Hepatocyte (in vitro differentiated cells): ENCODE data around the gene P4HA3. TPM values are rescaled to one million over a fixed set of nuclear protein-coding genes. Genes with fewer than 3 reads are reported as not detected.

Source experiments
- DNase-seq: peaks from one replicate; pipeline ENCODE4 v3.0.0-alpha.2; 2016; ENCODE audit warnings: low spot score
- H2AFZ ChIP-seq: fragments of 200-600 bp; sonication (generic); 2 replicates; pipeline ENCODE4 v1.6.0; 2016; ENCODE audit warnings: antibody characterized with exemption, mild to moderate bottlenecking
- H3K27ac ChIP-seq: fragments of 200-600 bp; sonication (generic); 2 replicates; pipeline ENCODE4 v1.5.1; 2016; ENCODE audit warnings: mild to moderate bottlenecking
- H3K27me3 ChIP-seq: fragments of 200-600 bp; sonication (generic); 2 replicates; pipeline ENCODE4 v1.6.1; 2016
- H3K36me3 ChIP-seq: fragments of 200-600 bp; sonication (generic); replicated peaks from 2 replicates; pipeline ENCODE4 v1.5.1; 2016; ENCODE audit warnings: low read depth; ENCODE audit not compliant: insufficient read depth
- H3K4me1 ChIP-seq: fragments of 200-600 bp; sonication (generic); 2 replicates; pipeline ENCODE4 v1.5.1; 2016; ENCODE audit warnings: mild to moderate bottlenecking, moderate library complexity; ENCODE audit not compliant: insufficient read depth
- H3K4me2 ChIP-seq: fragments of 200-600 bp; sonication (generic); 2 replicates; pipeline ENCODE4 v1.6.0; 2016
- H3K4me3 ChIP-seq: fragments of 200-600 bp; sonication (generic); 2 replicates; pipeline ENCODE4 v1.5.1; 2016; ENCODE audit warnings: mild to moderate bottlenecking
- H3K79me2 ChIP-seq: fragments of 200-600 bp; sonication (generic); 2 replicates; pipeline ENCODE4 v1.6.0; 2017; ENCODE audit warnings: mild to moderate bottlenecking
- H3K9me2 ChIP-seq: fragments of 200-600 bp; sonication (generic); replicated peaks from 2 replicates; pipeline ENCODE4 v1.6.0; 2017; ENCODE audit warnings: mild to moderate bottlenecking; ENCODE audit not compliant: insufficient read depth
- H3K9me3 ChIP-seq: fragments of 200-600 bp; sonication (generic); 2 replicates; pipeline ENCODE4 v1.5.1; 2016; ENCODE audit warnings: low read depth, mild to moderate bottlenecking
- H4K20me1 ChIP-seq: fragments of 200-600 bp; sonication (generic); 2 replicates; pipeline ENCODE4 v1.6.0; 2016; ENCODE audit warnings: mild to moderate bottlenecking; ENCODE audit not compliant: insufficient read depth, poor library complexity, severe bottlenecking
- CTCF ChIP-seq: fragments of 200-600 bp; sonication (generic); IDR thresholded peaks from 2 replicates; pipeline ENCODE4 v1.5.1; 2016; ENCODE audit warnings: antibody characterized with exemption, mild to moderate bottlenecking; ENCODE audit not compliant: poor library complexity
- EZH2 ChIP-seq: fragments of 200-600 bp; sonication (generic); IDR thresholded peaks from 2 replicates; pipeline ENCODE4 v1.6.1; 2016; ENCODE audit warnings: antibody characterized with exemption, mild to moderate bottlenecking, borderline replicate concordance
- EZH2phosphoT487 ChIP-seq: fragments of 200-600 bp; sonication (generic); IDR thresholded peaks from one replicate; pipeline ENCODE4 v1.6.1; 2018; ENCODE audit warnings: antibody characterized with exemption, mild to moderate bottlenecking, low read depth, moderate library complexity; ENCODE audit not compliant: unreplicated experiment, severe bottlenecking
- WGBS: methylation state at CpG from one replicate; pipeline ENCODE4 v1.1.6; 2016; ENCODE audit warnings: low lambda C conversion rate; ENCODE audit errors: missing lambda C conversion rate; 5-methylcytosine and 5-hydroxymethylcytosine counted together
- polyA plus RNA-seq: library from polyadenylated mRNA; unstranded; fragments of >200 nt; fragmentation: Nextera tagmentation; extraction: Ambion mirVana; gene quantifications from 2 replicates; pipeline ENCODE4 v1.2.1, GENCODE V29; 2016
- total RNA-seq: library from RNA; depleted of rRNA; stranded (reverse); fragments of >200 nt; gene quantifications from 2 replicates; pipeline ENCODE4 v1.2.3, GENCODE V29; 2014

The P4HA3 gene
- total and polyA plus RNA-seq, 2 experiments from 2014 or later: 1.3 to 2.3 TPM

DNA sequence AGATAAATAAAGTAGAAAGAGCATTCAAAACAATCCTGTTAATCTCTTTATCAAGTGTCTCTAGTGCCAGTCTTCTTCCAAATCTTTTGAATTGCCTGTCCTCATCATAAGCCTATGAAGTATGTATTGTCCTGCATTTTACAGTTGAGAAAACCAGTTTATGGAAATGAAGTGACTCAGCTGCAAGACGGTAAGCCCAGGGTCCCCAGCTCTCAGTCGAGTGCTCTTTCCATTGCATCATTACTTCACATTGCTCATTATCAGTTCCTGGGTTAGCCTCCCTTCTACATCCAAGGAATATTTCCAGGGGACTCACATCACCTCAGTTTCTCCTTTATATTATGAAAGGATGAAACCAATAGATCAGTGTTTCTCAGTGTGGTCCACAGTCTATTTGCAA, 9.1 kb upstream of the P4HA3 start:
- Histone ChIP-seq H4K20me1 (no peaks in the 10 kb centered on the region), H3K36me3 (no peaks in the 10 kb centered on the region), H3K9me2 (no peaks in the 10 kb centered on the region), H3K79me2 (no peaks in the 10 kb centered on the region), H3K4me2 (no peak overlapping the region), H3K4me3 (no peak overlapping the region), H3K4me1 (peaks cover 9% of the 10 kb centered on the region), H3K9me3 (peaks cover 6% of the 10 kb centered on the region), H3K27me3 (no peaks in the 10 kb centered on the region), H2AFZ (no peak overlapping the region), H3K27ac (no peak overlapping the region)
- 81% methylated on average over 2 of the region's 2 CpGs for WGBS
- DNase-seq: no peak
- no peak for TF ChIP-seq EZH2phosphoT487
- no peak for TF ChIP-seq CTCF
- no peak for TF ChIP-seq EZH2

- no peaks in the 10 kb centered on the region for H3K79me2 ChIP-seq
- peaks cover 7% of the 10 kb centered on the region for H3K4me1 ChIP-seq
- DNase-seq: no peak
- peaks cover 2% of the 10 kb centered on the region for H3K27me3 ChIP-seq
- peaks cover 6% of the 10 kb centered on the region for H3K9me3 ChIP-seq
- H3K4me2 ChIP-seq: no peak overlapping the region
- no peaks in the 10 kb centered on the region for H4K20me1 ChIP-seq
- no peak overlapping the region for H3K27ac ChIP-seq
- H3K36me3 ChIP-seq: no peaks in the 10 kb centered on the region
- no peaks in the 10 kb centered on the region for H3K9me2 ChIP-seq
- TF ChIP-seq CTCF (no peak), EZH2phosphoT487 (no peak), EZH2 (no peak)
- H2AFZ ChIP-seq: no peak overlapping the region
- no peak overlapping the region for H3K4me3 ChIP-seq
- WGBS: 83% methylated on average over 5 of the region's 5 CpGs
Measured at GRCh38 chr11:74319139-74319816, 7.8 kb upstream of the P4HA3 start.

GRCh38 chr11:74318241-74318932, 6.9 kb upstream of the P4HA3 start:
- Histone ChIP-seq H3K27me3 (peaks cover 10% of the 10 kb centered on the region), H3K4me3 (no peak overlapping the region), H3K4me1 (peaks cover 7% of the 10 kb centered on the region), H3K79me2 (no peaks in the 10 kb centered on the region), H3K9me3 (peaks cover 6% of the 10 kb centered on the region), H3K36me3 (no peaks in the 10 kb centered on the region), H4K20me1 (no peaks in the 10 kb centered on the region), H3K4me2 (no peak overlapping the region), H3K9me2 (no peaks in the 10 kb centered on the region), H3K27ac (no peak overlapping the region), H2AFZ (no peak overlapping the region)
- DNase-seq: no peak
- 65% methylated on average over 1 of the region's 1 CpG for WGBS
- TF ChIP-seq EZH2 (no peak), CTCF (no peak), EZH2phosphoT487 (no peak)
